ENCODE results near the gene TUBA3C. TPM values are rescaled to one million over a fixed set of nuclear protein-coding genes. Genes with fewer than 3 reads are reported as not detected.
"Not testable (repeated sequence)": the region's sequence is repeated elsewhere in the genome, so short reads cannot be mapped to it uniquely, and the experiment has no call there.

The TUBA3C gene
- not detected in 2 replicates for total RNA-seq

- DNase-seq (ENCODE audit: low read depth), result no peak
These were observed at the start of gene TUBA3C for GRCh38 chr13:19181621-19182485. Gene TUBA3C, minus strand, starts transcription at chr13:19181824. Its CDS starts 77 bp downstream, at chr13:19181747.

GRCh38 chr13:19207413-19207812 lies 25.8 kb upstream of the TUBA3C start:
- DNase-seq (ENCODE audit: low read depth), result not testable (repeated sequence)

- not testable (repeated sequence) for DNase-seq (ENCODE audit: low read depth)
These were observed 11.0 kb upstream of the TUBA3C start for GRCh38 chr13:19192622-19193021.

GRCh38 chr13:19189911-19190310 lies 8.3 kb upstream of the TUBA3C start:
- not testable (repeated sequence) for DNase-seq (ENCODE audit: low read depth)

GRCh38 chr13:19189368-19189767 lies 7.7 kb upstream of the TUBA3C start:
- DNase-seq (ENCODE audit: low read depth), result not testable (repeated sequence)

- no peak for DNase-seq (ENCODE audit: low read depth)
These were observed 4.4 kb upstream of the TUBA3C start for GRCh38 chr13:19185865-19186645.

GRCh38 chr13:19185086-19185864 lies 3.7 kb upstream of the TUBA3C start:
- no peak for DNase-seq (ENCODE audit: low read depth)

GRCh38 chr13:19184176-19184575 lies 2.6 kb upstream of the TUBA3C start:
- no peak for DNase-seq (ENCODE audit: low read depth)

GRCh38 chr13:19183676-19184075 lies 2.1 kb upstream of the TUBA3C start:
- no peak for DNase-seq (ENCODE audit: low read depth)

GRCh38 chr13:19182536-19182935 lies 912 bp upstream of the TUBA3C start:
- DNase-seq (ENCODE audit: low read depth), result no peak

GRCh38 chr13:19181021-19181620 lies 503 bp downstream of the TUBA3C start:
- no peak for DNase-seq (ENCODE audit: low read depth)

GRCh38 chr13:19179916-19180315 lies 1.7 kb downstream of the TUBA3C start:
- no peak for DNase-seq (ENCODE audit: low read depth)

- no peak for DNase-seq (ENCODE audit: low read depth)
These were observed 2.6 kb downstream of the TUBA3C start for GRCh38 chr13:19178901-19179593.

- DNase-seq (ENCODE audit: low read depth), result not testable (repeated sequence)
These were observed 4.4 kb downstream of the TUBA3C start for GRCh38 chr13:19176981-19177776.

- DNase-seq (ENCODE audit: low read depth), result no peak
These were observed 7.9 kb downstream of the TUBA3C start for GRCh38 chr13:19173752-19174151.

GRCh38 chr13:19172647-19173030 lies 9.0 kb downstream of the TUBA3C start:
- no peak for DNase-seq (ENCODE audit: low read depth)

- no peak for DNase-seq (ENCODE audit: low read depth)
These were observed 9.5 kb downstream of the TUBA3C start for GRCh38 chr13:19172007-19172646.

- DNase-seq (ENCODE audit: low read depth), result no peak
These were observed 10.1 kb downstream of the TUBA3C start for GRCh38 chr13:19171563-19171962.

- DNase-seq (ENCODE audit: low read depth), result no peak
These were observed 11.6 kb downstream of the TUBA3C start for GRCh38 chr13:19169991-19170390.

GRCh38 chr13:19169496-19169895 lies 12.1 kb downstream of the TUBA3C start:
- DNase-seq (ENCODE audit: low read depth), result no peak
